Esophagus muscularis mucosa (tissue), 4 donors: Measurements from ENCODE around the gene CLSTN3.

Source experiments
- CTCF ChIP-seq, 3 experiments: fragments of 200-600 bp in 2 of 3; fragments of 450-650 bp in 1 of 3; sonication (generic) in 2 of 3; IDR thresholded peaks; one replicate each; pipeline ENCODE4 v1.5.1; 2017 to 2019; ENCODE audit warnings: antibody characterized with exemption in 3 of 3, mild to moderate bottlenecking in 2 of 3, moderate library complexity in 1 of 3
- EP300 ChIP-seq: sonication (generic); formaldehyde crosslinking; IDR thresholded peaks from one replicate; pipeline ENCODE4 v1.6.1; 2017; ENCODE audit warnings: antibody characterized with exemption
- POLR2A ChIP-seq: fragments of 450-650 bp; IDR thresholded peaks from one replicate; pipeline ENCODE4 v1.6.1; 2017; ENCODE audit warnings: antibody characterized with exemption, moderate library complexity, mild to moderate bottlenecking, low read depth

GRCh38 chr12:7197841-7198240, 67.7 kb downstream of the CLSTN3 start:
- TF ChIP-seq CTCF (IDR thresholded peaks at IDR 0.05) (no peak), EP300 (no peak), POLR2A (no peak)
